ENCODE measurements around the gene GNAT3. TPM values are rescaled to one million over a fixed set of nuclear protein-coding genes. Genes with fewer than 3 reads are reported as not detected.

Gene GNAT3
- total RNA-seq: not detected in 2 replicates

GRCh38 chr7:80511964-80512363 lies at the start of gene GNAT3:
Gene GNAT3 (minus strand): TSS chr7:80512064. CDS start chr7:80511926, 138 bp downstream.

Other genes with a start within 250 kb of the GNAT3 start
- gene CD36, start 126.6 kb upstream of the GNAT3 start, total RNA-seq: 4.1 and 6.4 TPM in 2 replicates